GM21447 (cell line): ENCODE results near the gene TPSB2.
"Not testable (repeated sequence)": the region's sequence is repeated elsewhere in the genome, so short reads cannot be mapped to it uniquely, and the experiment has no call there.

ENCODE experiments used
- ATAC-seq: cut with Tn5 transposase; IDR thresholded peaks from one replicate; pipeline ENCODE4 v1.9.1; 2021; ENCODE audit not compliant: unreplicated experiment

TPSB2 gene

GRCh38 chr16:1185460-1186207, 44.4 kb downstream of the TPSB2 start:
- not testable (repeated sequence) for ATAC-seq

DNA sequence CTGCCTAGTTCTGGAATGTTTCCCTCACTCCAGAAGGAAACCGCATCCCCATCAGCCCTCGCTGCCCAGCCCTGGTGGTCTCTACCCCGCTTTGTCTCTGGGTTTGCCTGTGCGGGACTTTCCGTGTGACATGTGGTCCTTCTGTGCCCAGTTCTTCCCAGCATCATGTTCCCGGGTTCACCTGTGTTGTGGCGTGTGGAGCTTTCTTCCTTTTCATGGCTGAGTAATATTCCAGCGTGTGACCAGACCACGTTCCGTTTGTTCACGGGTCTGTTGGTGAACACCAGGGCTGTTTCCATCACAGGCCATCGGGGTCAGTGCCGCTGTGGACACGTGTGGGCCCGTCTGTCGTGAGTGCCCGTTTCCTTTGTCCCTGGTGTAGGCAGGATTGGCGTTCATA, 45.0 kb downstream of the TPSB2 start:
- no peak for ATAC-seq

GRCh38 chr16:1184156-1184868, 45.7 kb downstream of the TPSB2 start:
- no peak for ATAC-seq

GRCh38 chr16:1182950-1183907, 46.8 kb downstream of the TPSB2 start:
- no peak for ATAC-seq

DNA sequence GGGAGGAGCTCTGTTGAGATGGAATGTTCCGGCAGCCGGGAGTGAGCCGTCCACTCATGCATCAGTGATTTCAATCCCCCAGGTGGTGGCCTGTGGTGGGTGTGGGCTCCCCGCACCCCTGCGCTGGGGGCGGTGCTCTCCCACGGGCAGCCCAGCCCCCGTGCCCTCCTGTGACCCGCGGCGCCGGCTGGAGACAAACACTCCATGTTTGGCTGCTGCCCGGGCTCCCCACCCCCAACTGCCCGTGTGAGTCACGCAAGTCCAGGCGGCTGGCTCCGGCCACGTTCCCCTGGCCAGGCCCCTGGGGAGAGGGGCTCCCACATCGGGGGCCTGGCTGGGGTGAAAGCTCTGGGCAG, 47.7 kb downstream of the TPSB2 start:
- no peak for ATAC-seq

DNA sequence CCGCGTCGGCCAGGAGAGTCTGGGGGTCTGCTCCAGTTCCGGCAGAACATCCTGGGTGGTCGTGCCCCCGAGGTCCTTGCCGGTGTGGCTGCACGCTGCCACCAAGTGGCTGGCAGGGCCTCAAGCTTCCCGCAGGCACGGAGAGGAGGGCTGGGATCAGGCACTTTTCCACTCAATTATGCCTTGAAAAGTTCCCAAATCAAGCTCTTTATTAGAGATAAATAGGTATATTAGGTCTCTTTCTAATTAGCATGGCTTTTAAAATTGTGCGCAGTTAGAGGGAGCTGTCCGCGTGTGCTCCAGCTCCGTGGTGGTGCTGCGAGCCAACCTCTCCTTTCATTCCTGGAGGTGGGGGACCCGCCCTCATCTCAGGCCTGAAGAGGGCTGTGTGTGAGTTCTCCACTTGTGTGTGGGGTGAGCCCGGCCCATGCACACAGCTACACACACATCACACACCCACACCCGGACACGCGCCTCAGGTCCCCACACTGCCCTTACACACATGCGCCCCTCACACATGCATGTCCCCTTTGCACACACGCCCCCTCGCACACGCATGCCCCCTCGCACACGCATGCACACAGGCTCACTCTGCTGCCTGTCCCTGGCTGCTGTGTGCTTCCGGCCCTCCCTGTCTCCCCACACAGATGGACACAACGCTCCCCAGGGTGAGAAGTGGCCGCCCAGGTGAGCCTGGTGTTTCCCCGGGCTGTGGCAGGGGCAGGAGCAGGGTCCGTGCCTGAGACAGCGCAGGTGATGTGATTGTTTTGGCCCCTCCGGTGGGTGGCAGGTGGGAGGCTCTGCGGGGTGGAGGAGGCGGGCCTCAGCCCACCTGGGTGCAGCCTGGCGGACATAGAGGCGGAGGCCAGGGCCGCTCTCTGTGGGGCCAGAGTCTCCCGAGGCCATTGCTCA, 48.3 kb downstream of the TPSB2 start:
- ATAC-seq, result no peak

GRCh38 chr16:1180549-1181403, 49.2 kb downstream of the TPSB2 start:
- ATAC-seq, result no peak
